Measurements from ENCODE around the gene LAD1.

Gene LAD1

DNA sequence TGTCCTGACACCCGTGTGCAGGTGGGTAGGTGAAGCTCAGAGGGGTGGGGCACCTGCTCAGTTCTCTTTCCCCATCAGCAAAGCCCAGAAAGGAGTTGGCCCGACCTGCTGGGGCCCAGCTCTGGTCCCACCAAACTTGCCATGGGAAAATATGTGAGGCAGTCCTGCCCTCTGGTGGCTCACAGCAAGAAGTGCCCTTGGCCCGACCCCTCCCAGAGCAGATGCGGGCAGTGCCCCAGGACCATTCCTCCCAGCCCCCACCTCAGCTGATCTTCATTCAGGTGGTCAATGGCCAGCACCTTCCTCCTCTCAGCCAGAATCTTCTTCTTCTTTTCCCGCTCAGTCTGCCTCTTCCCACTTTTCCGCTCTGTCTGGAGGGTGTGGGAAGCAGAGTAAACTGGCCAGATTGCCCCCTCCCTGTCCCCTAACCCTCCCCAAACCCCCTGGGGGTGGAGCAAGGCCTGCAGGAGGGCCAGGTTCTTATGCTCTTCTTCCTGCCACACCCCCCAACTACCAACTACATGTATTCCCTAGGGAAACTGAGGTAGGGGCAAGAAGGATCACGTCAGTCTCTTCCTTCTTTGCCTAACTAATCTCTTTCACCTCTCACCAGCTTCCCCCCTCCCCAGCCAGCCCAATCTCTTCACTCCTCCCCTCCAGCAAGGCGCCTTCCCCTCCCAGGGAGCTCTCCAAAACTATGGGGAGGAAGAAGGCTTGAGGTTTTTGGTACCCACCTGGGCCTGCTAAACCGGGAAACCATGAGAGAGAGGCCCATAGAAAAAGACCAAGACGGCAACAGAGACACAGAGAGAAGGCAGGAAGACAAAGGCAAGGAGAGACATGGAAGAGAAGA lies 37.2 kb downstream of the LAD1 start:
- no peak for DNase-seq

DNA sequence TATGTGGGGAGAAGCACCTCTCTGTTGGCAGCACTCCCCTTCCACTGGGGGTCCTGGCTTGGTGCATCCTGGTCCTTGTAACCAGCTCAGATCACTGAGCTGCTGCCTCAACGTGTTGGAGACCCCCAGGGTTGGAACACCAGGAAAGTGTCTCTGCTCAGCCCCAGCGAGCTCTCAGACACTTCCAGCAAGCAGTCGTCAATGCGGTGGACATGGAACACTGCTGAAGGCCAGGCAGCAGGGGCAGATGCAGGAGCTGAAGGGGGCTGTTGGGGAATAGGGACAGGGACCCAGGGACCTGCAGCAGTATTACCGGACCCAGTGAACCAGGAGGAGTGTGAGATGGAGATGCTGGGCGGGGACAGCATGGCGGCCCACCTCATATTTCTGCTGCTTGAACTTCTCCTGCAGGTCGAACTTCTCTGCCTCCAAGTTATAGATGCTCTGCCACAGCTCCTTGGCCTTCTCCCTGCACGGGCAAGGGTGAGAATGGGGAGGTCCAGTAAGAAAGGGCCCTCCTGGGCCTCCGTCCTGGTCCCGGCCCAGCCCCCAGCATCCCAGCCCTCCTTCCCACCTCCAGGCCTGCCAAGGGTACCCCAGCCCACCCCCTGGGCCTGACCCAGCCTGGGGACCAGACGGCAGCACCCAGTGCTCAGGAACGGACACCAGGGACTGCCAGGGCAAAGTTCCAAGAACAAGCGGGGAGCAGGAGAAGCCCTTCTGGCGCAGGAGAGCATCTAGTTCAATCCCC lies 38.0 kb downstream of the LAD1 start:
- DNase-seq = no peak

DNA sequence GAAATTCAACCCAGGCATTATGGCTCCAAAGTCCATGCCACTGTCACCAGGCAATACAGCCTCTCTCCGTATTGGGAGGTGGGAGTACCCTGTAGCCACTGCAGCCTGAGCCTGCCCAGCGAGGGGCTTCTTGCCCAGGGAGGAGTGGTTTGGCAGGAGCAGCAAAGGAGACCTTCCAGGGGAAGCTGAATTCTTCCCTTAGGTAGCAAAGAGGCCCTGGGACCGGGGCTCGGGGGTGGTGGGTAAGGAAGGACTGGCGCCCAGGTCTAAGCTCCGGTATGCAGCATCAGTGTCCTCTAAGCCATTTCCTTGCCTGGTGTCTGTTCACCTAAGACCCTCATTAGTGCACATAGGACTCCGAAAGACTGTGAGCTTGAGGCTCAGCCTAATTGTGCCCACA lies 38.6 kb downstream of the LAD1 start:
- no peak for DNase-seq

DNA sequence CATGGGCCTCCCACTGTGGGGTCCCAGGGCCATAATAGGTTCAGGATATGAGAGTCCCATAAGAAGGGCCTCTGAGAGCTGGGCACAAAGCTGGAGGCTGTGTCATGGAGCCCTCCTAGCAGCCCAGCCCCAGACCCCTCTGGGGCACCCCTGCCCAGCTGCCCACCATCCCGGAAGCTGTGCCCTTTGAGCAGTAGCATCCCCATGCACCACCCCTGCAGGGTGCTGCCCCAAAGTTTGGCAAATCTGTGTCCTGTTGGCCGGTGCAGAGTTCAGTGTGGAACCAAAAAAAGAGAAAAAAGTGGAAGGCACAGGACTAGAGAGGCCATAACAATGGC lies 39.3 kb downstream of the LAD1 start:
- no peak for DNase-seq

DNA sequence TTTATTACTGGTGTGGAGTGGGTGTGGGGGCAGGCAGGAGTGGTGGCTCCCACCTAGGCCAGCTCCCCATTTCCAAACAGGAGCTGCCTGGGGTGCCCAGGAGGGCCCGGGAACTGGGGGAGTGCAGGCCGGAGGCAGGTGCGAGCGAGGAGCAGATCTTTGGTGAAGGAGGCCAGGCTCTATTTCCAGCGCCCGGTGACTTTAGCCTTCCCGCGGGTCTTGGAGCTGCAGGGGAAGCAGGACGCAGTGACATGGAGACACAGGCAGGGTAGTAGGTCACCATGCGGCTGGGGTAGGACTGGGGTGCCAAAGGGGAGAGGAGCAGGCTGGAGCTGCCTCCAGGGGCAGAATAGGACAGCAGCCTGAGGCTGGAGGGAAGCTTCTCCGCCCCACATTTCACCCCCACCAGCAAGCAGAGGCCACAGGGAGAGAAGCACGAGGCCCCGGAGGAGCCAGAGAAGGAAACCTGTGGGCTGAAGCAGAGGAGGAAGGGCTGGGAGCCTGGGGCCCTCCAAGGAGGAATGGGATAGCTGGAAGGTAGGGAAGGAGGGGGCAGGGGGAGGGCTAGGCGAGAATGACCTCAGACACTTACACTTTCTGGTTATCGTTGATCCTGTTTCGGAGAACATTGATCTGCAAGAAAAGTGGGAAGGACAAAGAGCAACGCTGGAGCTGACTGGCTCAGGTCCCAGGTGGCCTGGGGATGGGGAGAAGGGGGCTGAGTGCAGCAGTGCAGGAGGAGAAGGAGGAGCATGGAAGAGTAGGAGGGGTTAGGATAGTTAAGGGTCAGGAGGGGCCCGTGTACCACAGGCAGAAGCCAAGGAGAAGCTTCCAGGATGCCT lies 39.9 kb downstream of the LAD1 start:
- no peak for DNase-seq

DNA sequence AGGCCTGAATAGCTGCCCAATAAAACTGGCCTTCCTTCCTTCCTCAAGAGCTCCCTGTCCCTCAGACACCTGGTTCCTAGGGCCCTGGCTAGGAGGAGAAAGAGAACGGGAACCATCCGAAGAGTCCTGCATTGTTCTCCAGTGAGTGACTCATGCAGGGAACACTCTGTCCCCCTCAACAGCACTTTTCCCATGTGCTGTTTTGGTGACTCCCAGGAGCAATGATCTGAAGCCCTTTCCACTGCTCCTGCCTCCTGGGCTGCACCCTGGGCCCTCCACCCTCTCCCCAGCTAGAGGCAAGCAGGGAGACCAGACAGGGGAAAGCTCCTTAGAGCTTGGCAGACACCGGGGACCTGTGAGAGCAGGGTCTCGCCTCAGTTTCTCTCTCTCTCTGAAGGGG lies 40.5 kb downstream of the LAD1 start:
- DNase-seq = no peak

DNA sequence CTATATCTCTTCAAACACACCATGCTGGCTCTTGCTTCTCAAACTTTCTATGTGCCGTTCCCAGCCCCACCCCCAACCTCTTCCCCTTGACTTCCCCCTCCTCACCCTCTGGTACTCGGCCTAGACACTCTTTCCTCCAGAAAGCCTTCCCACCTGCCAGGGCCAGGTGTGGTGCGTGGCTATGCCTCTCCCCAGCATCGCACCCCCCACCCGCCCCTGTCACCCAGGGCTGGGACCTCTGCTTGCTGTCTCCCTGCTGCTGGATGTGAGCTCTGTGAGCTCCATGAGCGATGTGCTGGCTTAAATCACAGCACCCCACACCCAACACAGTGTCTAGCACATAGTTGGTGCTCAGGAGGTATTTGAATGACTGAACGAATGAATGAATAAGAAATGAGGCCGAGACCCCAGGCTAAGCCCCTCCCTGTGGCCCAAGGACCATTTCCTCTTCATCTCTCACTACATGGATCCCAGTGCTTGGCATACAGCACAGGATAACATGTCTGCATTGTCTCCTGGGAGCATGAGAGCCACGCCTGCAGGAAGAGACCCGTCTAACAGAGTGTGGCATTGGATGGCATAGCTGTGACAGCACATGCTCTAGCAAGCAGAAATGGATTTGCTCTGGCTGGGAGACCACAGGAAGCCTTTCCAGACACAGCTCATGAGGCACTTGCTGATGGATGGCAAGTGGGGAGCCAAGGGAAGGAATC lies 41.3 kb downstream of the LAD1 start:
- no peak for DNase-seq

DNA sequence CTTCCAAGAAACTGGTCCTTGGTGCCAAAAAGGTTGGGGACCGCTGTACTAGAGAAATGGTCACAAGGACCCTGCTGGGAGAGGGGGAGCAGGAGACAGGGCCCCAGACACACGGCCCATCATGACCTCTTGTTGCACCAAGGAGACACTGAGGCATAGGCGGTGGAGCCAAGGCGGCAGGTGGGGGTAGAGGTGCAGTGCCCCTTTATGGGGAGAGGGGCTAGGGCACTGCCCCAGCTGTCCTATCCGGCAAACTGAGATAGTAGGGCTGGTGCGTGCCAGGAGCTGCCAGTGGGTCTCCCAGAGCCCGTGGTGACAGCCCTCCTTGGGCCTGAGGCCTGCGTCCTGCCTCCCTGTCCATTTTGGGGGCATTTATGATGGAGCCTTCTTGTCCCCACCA lies 41.9 kb downstream of the LAD1 start:
- DNase-seq = no peak

DNA sequence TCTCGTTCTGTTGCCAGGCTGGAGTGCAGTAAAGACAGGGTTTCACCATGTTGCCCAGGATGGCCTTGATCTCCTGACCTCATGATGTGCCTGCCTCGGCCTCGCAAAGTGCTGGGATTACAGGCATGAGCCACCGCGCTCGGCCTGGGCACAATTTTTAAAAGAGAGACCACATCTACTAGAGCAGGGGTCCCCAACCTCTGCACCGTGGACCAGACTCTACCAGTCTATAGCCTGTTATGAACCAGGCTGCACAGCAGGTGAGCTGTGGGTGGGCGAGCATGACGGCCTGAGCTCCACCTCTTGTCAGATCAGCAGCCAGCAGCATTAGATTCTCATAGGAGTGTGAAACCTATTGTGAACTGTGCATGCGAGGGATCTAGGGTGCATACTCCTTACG lies 42.4 kb downstream of the LAD1 start:
- DNase-seq = no peak

DNA sequence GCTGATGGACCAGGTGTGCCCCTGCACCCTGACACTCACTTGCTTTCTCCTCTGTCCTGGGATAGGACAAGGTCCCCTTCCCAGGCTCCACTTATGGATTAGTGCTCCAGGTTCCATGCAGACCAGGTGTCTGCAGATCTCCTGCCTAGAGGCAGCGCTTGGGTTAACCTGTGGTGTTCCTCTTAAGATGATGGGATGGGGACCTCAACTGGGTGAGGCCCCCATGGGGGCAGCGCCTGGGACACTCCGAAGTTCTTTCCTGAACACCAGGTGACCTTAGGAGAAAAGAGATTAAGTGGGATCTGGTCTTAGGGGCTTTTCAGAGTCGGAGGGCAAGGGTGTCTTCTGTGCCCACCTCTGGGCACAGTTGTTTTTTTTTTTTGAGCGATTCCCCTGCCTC lies 42.9 kb downstream of the LAD1 start:
- DNase-seq = no peak

DNA sequence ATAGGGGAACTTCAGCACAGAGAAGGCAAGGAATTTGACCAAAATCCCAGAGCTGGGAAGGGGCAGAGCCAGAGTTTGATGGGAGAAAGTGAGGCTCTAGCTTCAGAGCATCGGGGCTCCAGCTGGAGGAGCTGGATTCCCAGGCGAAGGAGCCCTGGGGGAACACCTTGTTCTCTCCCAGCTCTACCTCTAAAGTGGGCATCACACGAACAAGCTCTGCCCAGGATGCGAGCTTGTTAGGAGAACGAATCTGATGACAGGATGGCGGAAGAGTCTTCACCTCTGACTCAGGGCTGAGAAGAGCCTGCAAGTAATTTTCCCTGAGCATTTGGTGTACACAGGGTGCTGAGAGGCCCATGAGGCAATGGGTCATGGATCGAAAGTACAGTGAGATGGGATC lies 43.7 kb downstream of the LAD1 start:
- no peak for DNase-seq

DNA sequence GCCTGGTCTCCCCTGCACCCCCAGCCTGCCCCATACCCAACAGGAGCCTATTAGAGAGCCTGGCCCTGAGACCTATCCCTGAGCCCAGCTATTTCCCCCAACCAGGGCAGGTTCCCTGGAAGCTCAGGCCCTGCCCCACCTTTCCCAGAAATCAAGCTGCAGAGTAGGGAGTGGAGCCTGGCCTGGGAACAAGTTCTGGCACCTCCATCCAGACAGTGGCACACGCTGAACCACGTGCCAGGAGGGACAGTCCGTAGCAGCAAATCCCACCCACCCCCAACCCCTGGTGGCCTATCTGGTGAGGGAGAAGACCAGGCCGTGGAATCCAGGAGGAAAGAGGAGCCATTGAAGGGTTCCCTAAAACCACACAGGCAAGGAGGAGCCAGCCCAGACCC lies 44.2 kb downstream of the LAD1 start:
- DNase-seq = no peak

DNA sequence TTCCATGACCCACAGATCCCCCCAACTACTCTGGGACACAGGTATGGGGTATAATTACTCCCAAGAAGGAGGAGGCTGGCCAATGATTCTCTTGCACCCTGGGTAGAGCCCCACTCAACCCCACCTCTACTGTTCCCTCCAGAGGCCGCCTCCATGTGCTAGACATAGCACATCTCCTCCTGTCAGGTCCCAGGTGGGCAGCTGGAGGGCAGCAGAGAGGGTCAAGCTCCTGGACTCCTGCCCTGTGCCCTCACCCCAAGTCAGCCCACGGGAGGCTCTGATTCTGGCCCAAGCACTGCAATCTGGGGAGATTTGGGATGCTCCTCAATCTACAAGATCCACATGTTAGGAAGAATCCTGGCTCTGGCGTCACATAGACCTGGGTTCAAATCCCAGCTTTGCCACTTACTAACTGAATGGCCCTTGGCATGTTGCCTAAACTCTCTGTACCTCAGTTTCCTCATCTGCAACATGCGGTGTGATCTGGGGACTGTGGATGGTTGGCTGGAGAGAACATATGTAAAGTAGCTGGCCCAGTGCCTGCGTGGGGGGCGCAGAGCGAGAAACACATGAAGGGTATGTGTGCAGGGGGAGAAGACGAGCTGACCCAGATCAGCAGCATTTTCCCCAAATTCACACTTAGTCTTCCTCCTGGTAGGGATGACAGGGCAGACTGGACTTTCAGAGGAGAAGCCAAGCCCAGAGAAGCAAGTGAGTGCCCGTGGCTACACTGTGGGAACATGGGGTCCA lies 44.8 kb downstream of the LAD1 start:
- DNase-seq = no peak

DNA sequence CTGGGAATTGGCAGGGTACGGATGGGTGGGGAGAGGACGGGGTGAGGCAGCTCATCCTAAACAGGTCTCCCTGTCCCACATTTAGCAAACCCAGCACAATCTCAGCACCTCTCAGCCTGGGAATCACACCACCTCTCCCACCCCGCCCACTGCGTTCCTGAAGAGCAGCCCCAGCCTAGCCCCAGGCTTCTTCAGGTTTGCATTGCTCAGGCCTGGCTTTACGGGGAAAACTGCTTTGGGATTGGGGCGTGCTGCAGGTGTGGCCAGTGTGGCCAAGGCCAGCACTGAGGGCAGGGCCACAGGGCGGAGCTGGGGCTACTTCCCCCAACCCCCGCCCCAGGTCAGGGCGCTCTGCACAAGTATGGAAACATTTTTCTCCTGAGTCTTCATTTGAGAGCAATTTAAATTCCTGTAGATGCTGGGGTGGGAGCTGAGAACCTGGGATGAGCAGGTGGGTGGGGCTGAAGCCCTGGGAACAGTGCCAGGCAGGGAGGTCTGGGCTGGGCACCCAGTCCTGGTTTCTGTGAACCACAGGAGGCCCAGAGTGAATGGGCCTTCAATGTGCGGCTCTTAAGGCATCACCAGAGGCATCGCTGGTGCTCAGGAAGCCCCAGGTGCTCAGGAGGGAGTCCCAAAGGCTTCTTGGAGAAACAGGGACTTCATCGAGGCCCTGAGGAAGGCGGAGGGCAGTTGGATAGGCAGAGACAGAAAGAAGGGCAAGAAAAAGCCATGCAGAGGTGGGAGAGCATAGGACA lies 45.8 kb downstream of the LAD1 start:
- DNase-seq = no peak

DNA sequence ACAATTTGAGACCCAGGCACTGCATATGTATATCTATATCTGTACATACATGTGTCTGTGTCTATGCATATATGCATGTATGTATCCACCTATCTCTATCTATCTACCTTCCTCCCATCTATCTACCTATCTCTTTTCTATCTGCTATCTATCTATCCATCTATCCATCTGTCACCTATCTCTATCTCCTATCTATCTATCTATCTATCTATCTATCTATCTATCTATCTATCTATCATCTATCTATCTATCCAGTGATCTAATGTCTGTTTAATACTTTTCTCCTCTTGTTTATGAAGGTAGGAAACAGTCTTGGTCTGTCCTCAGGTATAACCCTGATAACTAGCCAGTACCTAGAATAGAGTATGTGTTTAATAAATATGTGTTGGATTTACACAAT lies 47.5 kb downstream of the LAD1 start:
- DNase-seq = no peak

DNA sequence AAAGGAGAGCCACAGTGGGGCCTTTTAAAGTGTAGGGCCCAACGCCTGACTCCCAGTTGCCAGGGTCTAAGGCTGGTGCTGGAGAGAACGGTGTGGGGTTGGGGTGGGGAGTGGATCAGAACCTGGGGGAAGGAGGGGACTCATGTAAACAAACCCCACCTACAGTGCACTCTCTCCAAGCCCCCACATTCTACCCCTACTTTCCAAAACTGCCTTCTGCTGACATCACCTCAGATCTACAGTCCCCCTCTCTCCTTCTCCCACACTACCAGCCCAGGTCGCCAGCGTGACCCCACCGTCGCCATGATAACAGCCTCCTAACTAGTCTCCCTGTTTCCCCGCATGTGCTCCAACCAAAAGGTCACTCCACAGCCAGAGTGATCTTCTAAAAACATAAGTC lies 48.2 kb downstream of the LAD1 start:
- no peak for DNase-seq

DNA sequence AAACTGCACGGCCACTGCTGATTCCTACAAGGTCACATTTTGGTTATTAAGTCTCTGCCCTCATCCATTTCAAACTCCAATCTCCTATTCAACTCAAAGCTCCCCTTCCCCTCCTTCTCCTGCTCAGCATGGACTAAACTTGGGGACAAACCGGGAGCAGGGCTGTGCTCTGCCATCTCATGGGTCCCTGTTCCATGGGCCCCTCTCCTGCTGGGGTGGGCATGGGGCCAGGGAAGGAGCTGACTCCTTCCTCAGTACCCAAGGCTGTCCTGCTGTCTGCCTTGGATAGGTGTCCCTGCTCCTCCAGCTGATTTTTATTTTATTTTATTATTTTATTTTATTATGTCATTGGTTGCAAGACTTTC lies 48.8 kb downstream of the LAD1 start:
- DNase-seq = no peak

DNA sequence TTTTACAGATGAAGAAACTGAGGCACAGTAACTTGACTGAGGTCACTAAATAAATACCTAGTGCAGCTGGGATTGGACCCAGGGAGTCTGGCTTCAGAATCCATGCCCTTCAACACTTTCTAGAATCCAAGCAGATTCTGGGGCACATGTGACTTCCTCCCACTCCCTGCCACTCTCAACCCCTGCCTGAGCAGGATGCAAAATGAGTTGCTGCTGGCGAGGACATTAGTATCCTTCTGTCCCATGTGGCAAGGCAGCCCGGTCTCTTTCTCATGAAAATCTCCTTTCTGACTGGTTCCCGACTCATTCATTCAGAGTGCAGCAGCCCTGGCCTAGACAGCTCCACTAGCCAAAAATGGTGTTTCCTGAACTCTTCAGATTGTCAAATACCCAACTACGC lies 50.0 kb downstream of the LAD1 start:
- DNase-seq = no peak

DNA sequence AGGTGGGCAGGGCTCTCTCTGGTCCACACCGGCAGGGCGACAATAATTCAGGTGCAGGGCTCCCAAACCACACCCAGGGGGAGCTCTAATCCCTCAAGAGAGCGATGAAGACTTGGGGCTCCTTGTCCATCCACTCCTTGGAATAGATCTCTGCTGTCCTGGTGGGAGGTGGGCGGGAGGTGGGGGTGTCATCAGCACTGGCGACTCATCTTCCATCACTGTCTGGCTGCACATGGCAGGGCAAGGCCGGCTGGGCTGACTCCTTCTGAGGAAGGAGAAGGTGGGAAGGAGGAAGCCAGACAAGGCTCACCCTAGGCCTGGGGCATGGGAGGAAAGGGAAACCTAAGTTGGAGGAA lies 50.9 kb downstream of the LAD1 start:
- no peak for DNase-seq

DNA sequence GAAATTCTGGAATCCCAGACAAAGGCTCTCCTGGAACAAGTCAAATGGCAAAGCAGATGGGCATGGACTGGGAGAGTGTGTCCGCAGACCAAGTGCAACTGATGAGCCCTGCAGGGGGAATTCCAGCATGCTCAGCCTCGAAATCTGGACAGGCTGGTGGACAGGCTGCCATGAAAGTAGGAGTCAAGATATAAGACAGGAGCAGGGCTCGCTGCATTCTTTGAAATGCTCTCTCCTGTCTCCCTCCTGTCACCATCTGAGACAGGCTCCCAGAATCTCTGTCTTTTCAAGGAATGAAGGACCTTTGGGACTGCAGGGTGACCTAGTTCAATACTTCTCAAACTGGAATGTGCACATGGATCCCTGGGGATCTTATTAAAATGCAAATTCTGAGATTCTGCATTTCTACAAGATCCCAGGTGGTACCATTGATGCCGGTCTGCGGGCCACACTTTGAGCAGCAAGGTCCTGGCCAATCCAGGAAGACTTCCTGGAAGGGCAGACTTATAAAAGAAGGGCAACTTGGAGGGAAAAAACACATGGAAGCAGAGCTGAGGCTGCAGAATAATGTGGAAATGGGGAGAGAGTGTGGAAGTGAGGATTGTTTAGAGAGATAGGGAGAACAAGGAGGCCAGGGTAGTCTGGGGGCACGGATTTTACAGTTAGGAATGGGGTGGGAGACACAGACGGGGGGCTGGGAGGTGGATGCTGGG lies 51.5 kb downstream of the LAD1 start:
- no peak for DNase-seq

DNA sequence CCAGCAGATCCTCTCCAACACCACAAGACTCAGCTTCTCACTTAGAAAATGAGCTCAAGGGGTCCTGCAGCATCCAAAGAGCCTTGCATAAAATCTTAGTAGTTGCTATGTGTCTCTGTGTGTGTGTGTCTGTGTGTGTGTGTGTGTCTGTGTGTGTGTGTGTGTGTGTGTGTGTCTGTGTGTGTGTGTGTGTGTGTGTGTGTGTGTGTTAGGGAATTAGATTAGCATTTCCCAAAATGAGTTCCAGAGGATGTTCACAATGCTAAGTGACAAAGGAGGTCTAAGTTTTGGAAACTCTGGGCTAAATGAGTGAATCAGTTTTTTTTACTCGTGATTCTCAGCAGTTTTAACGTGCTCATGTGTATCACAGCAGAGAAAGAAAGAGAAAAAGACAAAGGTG lies 52.1 kb downstream of the LAD1 start:
- DNase-seq = no peak
